HL-60/S4 treated with retinoic acid at 250 ng/mL for 4 days and 3 days (cell line): Measurements from ENCODE around the gene FTO.

Experiments
- in situ Hi-C: fragments of 300-500 bp; cut with MboI; formaldehyde crosslinking; loops from 2 replicates; pipeline ENCODE4 v1.7.0; 2022; ENCODE audit warnings: low sequenced_read_pairs

Gene FTO

DNA sequence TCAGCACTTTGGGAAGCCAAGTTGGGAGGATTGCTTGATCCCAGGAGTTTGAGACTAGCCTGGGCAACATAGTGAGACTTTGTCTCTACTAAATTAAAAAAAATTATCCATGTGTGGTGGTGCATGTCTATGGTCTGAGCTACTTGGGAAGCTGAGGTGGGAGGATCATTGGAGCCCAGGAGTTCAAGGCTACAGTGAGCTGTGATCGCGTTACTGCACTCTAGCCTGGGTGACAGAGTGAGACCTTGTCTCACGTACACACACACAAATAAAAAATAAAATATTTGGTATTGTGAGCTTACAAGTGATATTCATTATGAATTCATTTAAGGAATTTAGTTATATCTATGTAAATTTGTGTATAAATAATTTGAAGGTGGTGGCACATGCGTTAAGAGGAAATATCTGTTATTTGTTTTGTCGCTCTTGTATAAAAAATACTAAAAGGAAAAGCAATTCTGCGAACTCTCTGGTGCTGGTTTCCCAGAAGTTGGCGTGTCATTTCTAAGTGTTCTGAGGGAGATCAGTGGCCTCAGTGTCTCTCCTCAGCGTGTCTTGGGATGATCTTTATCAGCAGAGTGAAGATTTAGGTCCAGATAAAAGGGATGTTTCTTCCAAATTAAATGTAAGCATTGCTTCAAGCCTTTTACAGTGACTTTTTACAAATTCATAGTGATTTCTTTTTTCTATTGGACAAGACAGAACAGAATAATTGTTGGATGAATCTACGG lies 187.6 kb downstream of the FTO start:
- in situ Hi-C loops, result loop anchor here (25.0 kb wide), 1 partner anchor 329 kb away; no protein-coding TSS in a partner anchor

DNA sequence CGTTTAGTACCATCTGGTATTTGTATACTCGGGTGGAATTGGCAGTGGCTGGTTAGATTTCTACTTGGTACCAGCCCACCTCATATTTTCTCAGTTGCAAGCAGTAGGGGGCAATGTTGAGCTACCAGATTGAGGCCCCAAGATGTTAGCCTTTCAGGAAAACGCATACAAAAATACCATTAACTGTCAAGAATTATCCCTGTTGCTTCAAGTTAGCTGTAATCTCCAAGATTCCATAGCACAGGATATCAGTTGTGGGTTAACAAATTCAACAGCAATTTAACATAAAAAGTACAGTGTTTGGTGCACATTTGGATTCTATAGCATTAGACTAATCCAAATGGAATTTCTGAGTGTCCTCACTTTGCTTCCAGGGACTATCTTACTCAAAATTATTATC lies 188.2 kb downstream of the FTO start:
- in situ Hi-C loops, result loop anchor here (25.0 kb wide), 1 partner anchor 330 kb away; no protein-coding TSS in a partner anchor

DNA sequence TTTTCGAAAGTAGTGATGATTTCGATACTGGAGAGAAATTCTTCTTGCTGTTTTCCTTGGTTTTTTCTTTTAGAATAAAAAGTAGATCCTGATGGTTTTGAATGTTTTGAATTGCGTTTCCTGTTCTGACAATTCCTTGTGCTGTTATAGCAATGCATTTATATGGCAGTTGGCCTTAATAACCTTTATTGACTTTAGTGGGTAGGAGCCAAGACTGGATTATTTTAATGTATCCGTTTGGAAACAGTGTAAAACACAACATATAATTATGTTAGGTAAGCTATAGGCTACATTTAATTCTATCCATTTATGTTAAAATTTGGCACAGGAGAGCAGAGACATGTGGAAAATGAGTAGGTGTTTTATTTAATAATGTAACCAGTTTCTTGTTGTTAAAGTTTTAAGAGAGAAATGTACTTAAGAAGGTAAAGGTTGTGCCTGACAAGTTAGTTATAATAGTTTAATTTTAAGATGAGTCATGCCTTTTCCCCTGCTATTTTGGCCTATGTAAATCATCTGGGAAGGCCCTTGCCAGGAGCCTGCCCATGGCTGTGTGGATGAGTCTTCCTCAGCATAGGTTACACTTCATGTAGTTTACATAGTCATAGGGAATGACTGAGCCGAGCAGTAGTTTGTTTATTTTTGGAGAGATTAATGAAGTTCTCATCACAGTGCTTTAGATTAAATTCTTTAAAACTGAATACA lies 189.9 kb downstream of the FTO start:
- in situ Hi-C loops, result loop anchor here (25.0 kb wide), 1 partner anchor 332 kb away; no protein-coding TSS in a partner anchor

DNA sequence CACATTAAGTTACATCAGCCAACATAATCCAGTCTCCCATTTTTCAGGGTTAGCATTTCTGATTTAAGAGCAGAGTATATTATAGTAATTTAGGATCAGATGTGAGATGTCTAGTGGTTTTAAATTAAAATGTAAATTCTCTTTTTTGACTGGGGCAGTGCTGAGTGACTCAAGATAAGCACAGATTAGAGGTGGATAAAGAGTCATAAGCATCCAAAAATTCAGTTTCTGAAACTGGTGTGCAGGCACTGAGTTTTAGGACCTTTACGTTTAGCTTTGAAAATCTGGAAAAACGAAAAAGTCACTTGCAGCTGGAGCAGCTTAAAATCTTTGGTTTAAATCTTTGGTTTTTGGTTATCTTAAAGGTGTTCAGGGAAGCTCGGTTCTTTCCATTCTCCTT lies 190.7 kb downstream of the FTO start:
- in situ Hi-C loops, result loop anchor here (25.0 kb wide), 1 partner anchor 332 kb away; no protein-coding TSS in a partner anchor

DNA sequence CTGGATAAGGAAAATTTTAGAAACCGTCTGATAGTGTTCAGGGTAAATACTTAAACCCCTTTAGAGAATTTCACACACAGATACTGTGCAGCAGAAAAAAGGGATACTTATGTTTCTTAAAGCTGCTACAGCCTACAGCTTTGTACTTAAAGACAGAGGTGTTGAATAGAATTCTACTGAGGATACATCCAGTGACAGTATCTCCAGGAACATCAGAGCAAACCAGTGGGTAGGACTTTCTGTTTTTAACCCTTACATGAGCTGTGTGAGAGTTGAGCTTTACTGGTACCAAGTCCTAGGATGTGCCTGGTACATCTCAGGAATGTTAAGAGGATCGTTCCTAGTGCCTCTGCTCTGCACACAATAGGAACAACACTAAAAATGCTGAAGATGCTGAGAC lies 191.5 kb downstream of the FTO start:
- in situ Hi-C loops, result loop anchor here (25.0 kb wide), 1 partner anchor 333 kb away; no protein-coding TSS in a partner anchor

DNA sequence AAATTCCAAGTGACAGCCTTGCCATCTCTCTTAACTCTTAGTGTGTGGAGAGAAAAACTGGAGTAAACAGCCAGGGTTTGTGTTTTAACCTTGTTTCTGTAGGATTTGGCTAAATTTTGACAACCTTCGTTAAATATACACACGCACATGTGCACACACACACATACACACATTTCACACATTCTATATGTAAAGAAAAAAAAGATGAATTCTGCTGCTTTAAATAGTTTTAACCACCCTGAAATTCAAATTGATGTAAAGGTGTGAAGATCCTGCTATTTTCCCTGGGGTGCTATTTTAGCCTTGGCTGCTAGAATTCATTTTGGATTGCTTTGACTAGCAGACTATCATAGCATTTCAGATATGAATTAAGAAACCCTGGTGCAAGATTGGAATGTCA lies 191.9 kb downstream of the FTO start:
- in situ Hi-C loops, result loop anchor here (25.0 kb wide), 1 partner anchor 334 kb away; no protein-coding TSS in a partner anchor

DNA sequence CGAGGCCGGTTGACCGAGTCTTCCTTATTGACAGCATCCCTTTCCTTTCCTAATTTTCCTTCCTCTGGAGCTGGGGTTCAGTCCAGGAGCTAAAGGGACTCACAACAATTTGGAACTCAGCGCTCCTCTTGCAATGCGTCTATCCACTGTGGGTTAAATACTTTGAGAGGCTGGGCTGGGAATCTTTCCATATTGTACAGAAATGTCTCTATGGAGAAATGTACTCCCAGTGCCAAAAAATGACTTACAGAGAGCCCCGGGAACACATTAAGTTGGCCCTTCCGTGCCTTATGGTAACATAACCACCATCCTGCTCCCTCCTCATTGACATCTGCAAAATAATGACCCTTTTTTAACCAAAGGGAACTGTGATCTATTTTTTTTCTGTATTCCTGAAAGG lies 192.8 kb downstream of the FTO start:
- in situ Hi-C loops, result loop anchor here (25.0 kb wide), 1 partner anchor 334 kb away; no protein-coding TSS in a partner anchor

DNA sequence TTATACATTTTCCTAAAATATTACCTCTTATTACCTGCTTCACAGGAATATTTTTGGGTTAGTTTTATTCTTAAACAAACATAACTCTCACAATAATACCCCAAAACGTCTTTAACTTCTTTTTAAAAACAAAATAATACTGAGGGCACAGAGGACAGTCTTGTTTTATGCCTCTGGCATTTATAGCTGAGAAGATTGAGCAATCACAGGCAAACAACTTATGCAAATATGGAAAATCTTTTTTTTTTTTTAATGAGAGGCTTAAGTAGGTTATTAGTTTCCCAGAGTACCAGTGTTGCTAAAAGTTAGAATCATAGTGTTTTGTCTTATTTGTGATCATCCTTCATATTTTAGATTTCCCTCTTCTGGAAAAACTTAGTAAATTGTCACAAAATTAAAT lies 195.0 kb downstream of the FTO start:
- in situ Hi-C loops, result loop anchor here (25.0 kb wide), 1 partner anchor 337 kb away; no protein-coding TSS in a partner anchor

DNA sequence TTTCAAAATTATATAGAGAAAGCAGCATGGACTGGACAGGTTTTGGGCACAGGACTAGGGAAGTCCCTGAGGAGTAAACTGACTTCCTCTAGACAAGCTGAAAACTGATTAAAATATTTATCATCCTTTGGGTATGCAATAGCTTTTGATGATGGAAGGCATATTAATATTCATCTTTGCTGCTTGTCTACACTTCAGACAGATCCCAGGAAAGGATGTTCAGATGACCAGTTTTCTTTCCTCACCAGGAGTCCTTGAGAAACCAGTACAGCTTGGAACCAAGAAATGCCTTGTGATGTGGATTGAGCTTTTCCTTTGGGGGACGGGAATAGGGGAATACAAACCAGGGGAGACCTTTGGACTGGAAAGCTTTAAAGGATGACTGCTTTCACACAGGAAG lies 195.5 kb downstream of the FTO start:
- in situ Hi-C loops, result loop anchor here (25.0 kb wide), 1 partner anchor 337 kb away; no protein-coding TSS in a partner anchor

DNA sequence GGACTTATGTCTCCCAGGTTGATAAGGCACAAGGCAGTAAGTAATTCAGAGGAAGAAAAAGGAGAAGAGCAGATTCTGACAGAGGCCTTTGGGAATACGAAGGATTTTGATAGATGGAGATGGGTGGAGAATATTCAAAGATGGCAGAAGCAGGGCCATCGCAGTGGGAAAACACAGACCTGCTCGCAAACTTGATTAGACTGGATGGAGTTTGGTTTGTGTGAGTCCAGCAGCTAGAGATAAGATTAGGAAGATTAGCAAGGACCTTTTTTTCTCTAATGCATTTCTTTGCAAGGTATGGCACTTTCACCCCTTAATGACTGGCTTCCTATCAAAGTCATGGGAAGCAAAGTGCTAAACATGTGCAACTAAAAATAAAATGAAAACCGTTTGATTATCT lies 196.7 kb downstream of the FTO start:
- in situ Hi-C loops, result no loop called here

DNA sequence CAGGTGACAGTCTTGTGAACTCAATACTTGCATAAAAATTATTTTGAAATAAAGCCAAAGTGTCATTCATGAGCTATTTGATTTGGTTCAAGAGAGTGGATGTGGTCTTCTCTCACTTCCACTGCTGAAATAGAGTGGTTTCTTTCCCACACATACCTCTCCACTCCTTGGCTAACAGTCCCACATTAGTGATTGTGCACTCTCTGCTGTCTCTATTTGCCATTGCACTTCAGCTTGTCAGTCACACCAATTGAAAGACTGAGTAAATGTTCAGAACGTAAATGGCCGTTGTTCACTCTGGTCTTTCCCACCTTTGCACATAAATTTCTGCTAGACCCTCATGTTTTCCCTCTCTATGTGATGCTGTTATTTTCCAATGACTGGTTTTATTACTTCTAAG lies 197.5 kb downstream of the FTO start:
- in situ Hi-C loops, result no loop called here

DNA sequence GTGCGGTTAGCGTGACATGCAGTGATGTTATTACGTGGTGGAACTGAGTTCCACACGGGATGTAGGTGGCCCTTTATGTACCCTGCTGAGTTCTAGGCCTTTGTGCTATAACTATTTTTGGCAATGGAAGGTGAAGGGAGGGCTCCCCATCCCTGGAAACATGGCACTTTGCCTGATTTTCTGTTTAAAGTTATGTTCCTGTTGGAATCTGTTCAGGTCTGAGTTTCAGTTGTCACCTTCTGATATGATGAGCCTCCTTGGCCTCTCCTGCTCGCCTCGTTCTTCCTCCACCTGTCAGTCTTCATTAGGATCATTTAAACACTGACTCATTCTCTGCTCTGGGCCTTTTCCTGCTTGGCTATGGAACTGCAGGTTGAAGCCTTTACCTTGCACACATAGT lies 200.6 kb downstream of the FTO start:
- in situ Hi-C loops, result no loop called here

DNA sequence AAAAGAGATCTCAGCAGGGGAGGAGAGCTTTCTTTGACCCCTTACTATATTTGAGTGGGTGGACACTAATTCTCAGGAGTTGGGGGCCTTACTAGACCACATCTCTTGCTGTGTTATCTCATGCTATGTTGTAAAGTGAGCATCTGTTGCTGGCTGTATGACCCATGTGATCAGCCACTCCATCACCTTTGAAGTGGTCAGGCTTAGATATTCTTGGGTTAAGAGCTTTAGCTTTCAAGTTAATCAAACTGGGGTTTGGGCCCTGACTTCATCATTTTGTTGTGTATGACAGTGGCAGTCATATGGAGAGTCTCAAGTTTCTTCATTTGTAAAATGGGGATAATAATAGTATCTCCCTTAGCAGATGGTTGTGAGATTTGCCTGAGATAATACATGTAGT lies 201.1 kb downstream of the FTO start:
- in situ Hi-C loops, result no loop called here

DNA sequence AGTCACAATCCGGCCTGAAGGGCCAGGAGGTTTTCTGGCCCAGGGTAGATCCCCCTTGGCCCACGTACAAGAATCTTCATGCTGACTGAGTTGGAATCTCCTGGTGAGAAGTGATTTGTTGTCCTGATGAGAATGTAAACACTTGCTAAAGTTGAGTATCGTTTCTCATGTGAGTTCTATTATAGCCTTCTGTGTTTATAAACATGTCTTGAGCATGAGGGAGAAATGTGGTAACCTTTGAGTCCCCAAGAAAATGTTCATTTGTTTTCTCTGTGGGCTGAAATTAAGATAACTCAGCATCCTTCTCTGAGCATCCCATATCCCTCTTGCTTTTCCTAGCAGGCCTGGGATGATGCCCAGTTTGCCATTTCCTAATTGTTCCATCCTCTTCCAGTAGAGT lies 204.8 kb downstream of the FTO start:
- in situ Hi-C loops, result no loop called here

DNA sequence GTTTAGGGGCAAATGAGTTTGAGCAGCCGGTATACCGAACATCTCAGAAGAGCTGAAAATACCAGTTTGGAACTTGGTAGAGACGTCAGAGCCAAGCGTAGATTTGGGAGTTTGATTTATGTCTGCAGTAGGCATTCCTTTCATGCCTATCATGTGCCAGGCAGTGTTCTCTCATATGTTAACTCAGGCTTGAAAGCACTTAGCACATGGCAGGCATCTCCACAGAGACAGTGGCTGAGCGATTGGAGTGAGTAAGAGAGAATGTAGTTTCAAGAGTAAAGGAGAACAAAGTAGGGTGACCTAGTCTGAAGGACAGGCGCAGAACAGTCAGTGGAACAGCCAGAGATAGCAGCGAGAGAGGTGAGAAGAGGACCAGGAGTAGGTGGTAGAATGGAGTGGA lies 207.0 kb downstream of the FTO start:
- in situ Hi-C loops, result no loop called here

DNA sequence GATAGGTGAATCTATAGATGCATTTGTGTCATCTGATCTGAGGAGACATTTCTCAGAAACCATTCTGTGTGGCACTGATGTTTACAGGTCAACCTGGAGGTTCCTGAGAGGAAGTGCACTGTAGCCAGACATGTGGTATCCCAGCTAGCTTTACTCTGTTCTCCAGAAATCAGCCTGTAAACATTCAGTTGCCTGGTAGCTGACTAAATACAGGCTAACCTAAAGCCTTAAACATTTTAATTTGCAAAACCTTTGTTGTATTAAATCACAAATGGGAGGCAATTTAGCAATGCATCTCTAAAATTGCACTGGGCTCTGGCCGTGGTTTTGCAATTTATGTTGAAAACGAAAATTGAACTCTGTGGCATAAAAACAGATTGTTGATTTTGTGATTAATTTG lies 207.6 kb downstream of the FTO start:
- in situ Hi-C loops, result no loop called here

DNA sequence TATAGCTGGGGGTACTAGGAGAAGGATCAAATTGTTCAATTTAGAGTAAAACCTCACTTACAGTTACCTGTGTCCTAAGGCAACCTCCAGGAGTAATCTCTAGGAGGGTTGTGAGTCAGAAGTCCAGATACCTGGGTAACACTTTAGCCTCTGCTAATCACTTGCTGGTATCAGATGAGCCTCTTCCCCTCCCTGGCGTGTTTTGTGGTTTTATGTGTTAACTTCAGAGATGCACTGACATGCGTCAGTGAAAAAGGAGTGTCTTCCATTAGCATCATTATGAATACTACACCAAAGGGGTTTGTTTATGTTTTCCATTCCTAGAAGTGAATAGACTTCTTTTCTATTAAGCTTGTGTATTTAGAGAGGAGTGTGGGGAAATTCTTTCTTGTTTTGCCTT lies 208.2 kb downstream of the FTO start:
- in situ Hi-C loops, result no loop called here

DNA sequence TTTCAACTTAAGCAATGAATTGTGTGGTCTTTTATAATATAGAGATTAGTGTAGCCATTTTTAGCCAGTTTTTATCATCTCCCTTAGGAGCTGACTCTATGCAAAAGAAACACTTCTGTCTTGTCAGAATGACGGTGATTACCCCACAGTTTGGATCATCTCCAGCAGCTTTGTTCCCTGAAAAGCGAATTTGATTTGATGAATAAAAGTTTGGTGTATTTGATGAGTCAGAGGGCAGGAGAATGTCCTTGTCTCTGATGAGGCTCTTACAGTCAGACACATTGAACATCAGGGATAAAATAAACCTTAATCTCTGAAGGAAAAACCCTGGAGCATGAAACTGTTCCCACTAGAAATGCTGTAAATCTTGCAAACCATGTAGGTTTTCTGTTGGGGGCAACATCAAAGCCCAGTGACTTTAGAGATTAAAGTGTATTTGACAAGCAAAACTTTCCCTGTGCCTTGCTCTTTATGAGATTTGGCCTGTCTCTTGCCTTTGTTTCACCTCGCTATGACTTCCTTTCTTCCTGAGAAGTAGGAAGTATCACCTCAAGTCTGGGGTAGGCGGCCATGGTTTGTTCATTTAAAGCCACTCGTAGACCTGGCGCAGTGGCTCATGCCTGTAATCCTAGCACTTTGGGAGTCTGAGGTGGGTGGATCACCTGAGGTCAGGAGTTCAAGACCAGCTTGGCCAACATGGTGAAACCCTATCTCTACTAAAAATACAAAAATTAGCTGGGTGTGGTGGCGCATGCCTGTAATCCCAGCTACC lies 209.3 kb downstream of the FTO start:
- in situ Hi-C loops, result no loop called here

DNA sequence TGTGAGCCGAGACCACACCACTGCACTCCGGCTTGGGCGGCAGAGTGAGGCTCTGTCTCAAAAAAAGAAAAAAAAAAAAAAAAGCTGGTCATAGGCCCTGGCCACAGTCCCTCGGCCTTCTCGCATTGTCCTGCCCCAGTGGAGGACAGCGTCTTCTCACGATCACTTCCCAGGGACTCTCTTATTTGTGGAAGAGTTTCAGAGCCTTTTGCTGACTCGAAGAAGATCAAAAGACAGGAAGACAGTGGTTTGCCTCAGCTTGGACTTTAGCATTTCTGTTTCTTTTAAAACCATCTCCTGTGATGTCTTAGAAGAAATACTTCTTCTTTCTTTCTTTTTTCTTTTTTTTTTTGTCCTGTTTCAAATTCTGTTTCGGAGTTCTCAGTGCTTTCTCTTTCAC lies 210.0 kb downstream of the FTO start:
- in situ Hi-C loops, result no loop called here

DNA sequence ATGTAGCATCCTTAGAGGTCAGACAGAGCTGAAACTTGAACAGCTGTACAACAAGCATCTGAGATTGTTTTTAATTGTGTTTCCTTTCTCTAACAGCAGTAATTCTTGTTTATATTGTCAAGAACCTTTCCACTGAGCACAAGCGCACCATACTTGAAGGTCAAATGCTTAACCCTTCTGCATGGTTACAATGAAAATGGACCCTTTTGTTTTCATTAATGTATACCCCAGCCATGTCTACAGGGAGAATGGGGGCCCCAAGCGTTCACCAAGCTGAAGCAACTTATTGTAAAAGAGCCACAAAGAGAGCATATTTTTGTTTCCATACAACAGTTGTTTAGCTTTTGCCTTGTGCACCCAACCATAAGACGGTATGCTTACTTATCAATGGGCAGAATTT lies 210.8 kb downstream of the FTO start:
- in situ Hi-C loops, result no loop called here

DNA sequence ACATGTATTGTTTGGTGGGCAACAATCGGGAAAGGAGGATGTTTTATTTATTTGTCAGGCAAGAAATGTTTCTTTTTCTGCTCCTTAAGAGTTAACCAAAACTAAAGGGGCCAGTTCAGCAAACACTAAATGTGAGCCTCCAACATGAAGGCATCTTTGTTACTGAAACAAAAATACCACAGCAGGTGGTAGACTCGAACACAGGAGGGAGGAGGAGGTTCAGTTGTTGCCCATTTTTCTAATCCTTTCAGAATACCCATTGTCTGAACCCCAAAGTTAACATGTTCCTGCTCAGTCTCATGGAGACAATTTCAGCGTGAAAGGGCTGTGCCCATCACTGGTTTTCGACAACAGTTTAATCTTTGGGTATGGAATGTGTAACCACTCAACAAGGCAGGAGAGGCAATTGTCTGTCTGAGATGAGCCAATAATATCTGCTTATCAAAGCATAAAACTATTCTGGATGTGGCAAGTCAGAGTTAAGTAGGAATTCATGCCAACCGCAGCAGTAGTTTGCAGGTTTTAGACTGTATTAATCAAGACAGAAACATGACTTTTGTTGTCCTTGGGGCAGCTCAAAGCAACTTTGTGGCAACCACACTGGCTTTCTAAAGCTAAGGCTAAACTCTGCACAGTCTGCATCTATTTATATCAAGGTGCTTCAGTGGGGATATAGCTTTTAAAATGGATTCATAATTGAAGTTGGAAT lies 211.7 kb downstream of the FTO start:
- in situ Hi-C loops, result no loop called here
